HG03097 (cell line): Measurements from ENCODE around the gene DLGAP1.

ENCODE experiments used
- ATAC-seq: cut with Tn5 transposase; IDR thresholded peaks from one replicate; pipeline ENCODE4 v1.9.1; 2021; ENCODE audit not compliant: unreplicated experiment, low FRiP score

The DLGAP1 gene

GRCh38 chr18:3796434-3796833 is 658.7 kb downstream of the DLGAP1 start:
- no peak for ATAC-seq

- ATAC-seq = no peak
These were observed 660.4 kb downstream of the DLGAP1 start for GRCh38 chr18:3794537-3795348.

- no peak for ATAC-seq
These were observed 661.6 kb downstream of the DLGAP1 start for GRCh38 chr18:3793545-3793944.

GRCh38 chr18:3793111-3793510 is 662.0 kb downstream of the DLGAP1 start:
- no peak for ATAC-seq

- ATAC-seq = no peak
These were observed 662.4 kb downstream of the DLGAP1 start for GRCh38 chr18:3792711-3793110.

- no peak for ATAC-seq
These were observed 663.9 kb downstream of the DLGAP1 start for GRCh38 chr18:3791238-3791637.

GRCh38 chr18:3790703-3791102 is 664.4 kb downstream of the DLGAP1 start:
- ATAC-seq = no peak

- no peak for ATAC-seq
These were observed 665.6 kb downstream of the DLGAP1 start for GRCh38 chr18:3789525-3789924.

GRCh38 chr18:3784949-3785348 is 670.2 kb downstream of the DLGAP1 start:
- no peak for ATAC-seq

- ATAC-seq = no peak
These were observed 672.2 kb downstream of the DLGAP1 start for GRCh38 chr18:3782901-3783300.

GRCh38 chr18:3777719-3778118 is 677.4 kb downstream of the DLGAP1 start:
- ATAC-seq = no peak

GRCh38 chr18:3777122-3777521 is 678.0 kb downstream of the DLGAP1 start:
- ATAC-seq = no peak

- no peak for ATAC-seq
These were observed 679.1 kb downstream of the DLGAP1 start for GRCh38 chr18:3775996-3776395.

GRCh38 chr18:3773303-3773702 is 681.8 kb downstream of the DLGAP1 start:
- ATAC-seq = no peak

GRCh38 chr18:3771121-3771971 is 683.8 kb downstream of the DLGAP1 start:
- ATAC-seq = peak; percentile 95

GRCh38 chr18:3761266-3761665 is 693.8 kb downstream of the DLGAP1 start:
- no peak for ATAC-seq

GRCh38 chr18:3760741-3761140 is 694.4 kb downstream of the DLGAP1 start:
- no peak for ATAC-seq

- ATAC-seq = no peak
These were observed 696.0 kb downstream of the DLGAP1 start for GRCh38 chr18:3759099-3759498.

- no peak for ATAC-seq
These were observed 696.6 kb downstream of the DLGAP1 start for GRCh38 chr18:3758531-3758930.

GRCh38 chr18:3757361-3757760 is 697.7 kb downstream of the DLGAP1 start:
- no peak for ATAC-seq

GRCh38 chr18:3753106-3753505 is 702.0 kb downstream of the DLGAP1 start:
- no peak for ATAC-seq

GRCh38 chr18:3748086-3748485 is 707.0 kb downstream of the DLGAP1 start:
- no peak for ATAC-seq
